Esophagus muscularis mucosa (tissue), 3 donors: ENCODE results near the gene ESRRB.

Source experiments
- CTCF ChIP-seq, 3 experiments: fragments of 200-600 bp in 2 of 3; fragments of 450-650 bp in 1 of 3; sonication (generic) in 2 of 3; IDR thresholded peaks; one replicate each; pipeline ENCODE4 v1.5.1; 2017 to 2019; ENCODE audit warnings: antibody characterized with exemption in 3 of 3, mild to moderate bottlenecking in 2 of 3, moderate library complexity in 1 of 3
- POLR2A ChIP-seq: fragments of 450-650 bp; IDR thresholded peaks from one replicate; pipeline ENCODE4 v1.6.1; 2017; ENCODE audit warnings: antibody characterized with exemption, moderate library complexity, mild to moderate bottlenecking, low read depth

- TF ChIP-seq CTCF (IDR thresholded peaks at IDR 0.05) (no peak), POLR2A (no peak)
Measured at GRCh38 chr14:76432827-76433752, 57.2 kb downstream of the ESRRB start.
